Stimulated activated CD4-positive, alpha-beta T cell treated with anti-CD3 and anti-CD28 coated beads, TNF-alpha, amount 100 ng/mL, for 48 hours (primary cell): ENCODE results near the gene SUMO3.
A peak's percentile ranks its signal among the peaks of the same experiment; 100 is the strongest.

Source experiments
- DNase-seq, 3 donors: peaks; one replicate each; pipeline ENCODE4 v3.0.0-alpha.2; 2020; ENCODE audit warnings: low read depth in 3 of 3

The SUMO3 gene

GRCh38 chr21:44828362-44829056 is 10.6 kb upstream of the SUMO3 start:
- no peak for DNase-seq

GRCh38 chr21:44823179-44823660 is 5.4 kb upstream of the SUMO3 start:
- DNase-seq = no peak

GRCh38 chr21:44822484-44823178 is 4.8 kb upstream of the SUMO3 start:
- DNase-seq = no peak

- no peak for DNase-seq
Observed at GRCh38 chr21:44820851-44821250, 3.0 kb upstream of the SUMO3 start.

GRCh38 chr21:44819283-44820243 is 1.7 kb upstream of the SUMO3 start:
- no peak for DNase-seq

GRCh38 chr21:44818640-44819011 is 764 bp upstream of the SUMO3 start:
- DNase-seq = no peak

GRCh38 chr21:44817506-44817880 is 369 bp downstream of the SUMO3 start:
- DNase-seq = peak; percentile 86 to 92 (median 87)

- DNase-seq = no peak
Observed at GRCh38 chr21:44816761-44817505, 929 bp downstream of the SUMO3 start.

- no peak for DNase-seq
Observed at GRCh38 chr21:44815852-44816628, 1.8 kb downstream of the SUMO3 start.

GRCh38 chr21:44815225-44815624 is 2.6 kb downstream of the SUMO3 start:
- no peak for DNase-seq

GRCh38 chr21:44814498-44815023 is 3.3 kb downstream of the SUMO3 start:
- no peak for DNase-seq

GRCh38 chr21:44813727-44814126 is 4.1 kb downstream of the SUMO3 start:
- DNase-seq = no peak

GRCh38 chr21:44813149-44813548 is 4.7 kb downstream of the SUMO3 start:
- DNase-seq = no peak

GRCh38 chr21:44812640-44813039 is 5.2 kb downstream of the SUMO3 start:
- DNase-seq = no peak

GRCh38 chr21:44810779-44811178 is 7.1 kb downstream of the SUMO3 start:
- no peak for DNase-seq

- no peak for DNase-seq
Observed at GRCh38 chr21:44805859-44806258, 12.0 kb downstream of the SUMO3 start.

GRCh38 chr21:44805226-44805625 is 12.6 kb downstream of the SUMO3 start:
- no peak for DNase-seq

GRCh38 chr21:44804762-44805161 is 13.1 kb downstream of the SUMO3 start:
- DNase-seq = no peak

GRCh38 chr21:44803651-44804050 is 14.2 kb downstream of the SUMO3 start:
- no peak for DNase-seq

- no peak for DNase-seq
Observed at GRCh38 chr21:44802396-44803153, 15.3 kb downstream of the SUMO3 start.
